ENCODE results near the gene CD200R1L. TPM values are rescaled to one million over a fixed set of nuclear protein-coding genes. Genes with fewer than 3 reads are reported as not detected.

CD200R1L gene
- total RNA-seq, 2 experiments from 2014 or later = not detected

- DNase-seq = no peak
- Mint-ChIP-seq H3K27ac (no peak overlapping the region), H3K4me1 (ENCODE audit: low read depth) (peaks cover 5% of the 10 kb centered on the region), H3K9me3 (no peaks in the 10 kb centered on the region), H3K27me3 (no peaks in the 10 kb centered on the region), H3K4me3 (no peak overlapping the region), H3K36me3 (no peaks in the 10 kb centered on the region)
- intact Hi-C loops (cut with micrococcal nuclease) = no loop called here
- ChIA-PET POLR2A (no interaction called here), CTCF (no interaction called here)
These were observed 65.1 kb downstream of the CD200R1L start for GRCh38 chr3:112781599-112781998.

- Mint-ChIP-seq H3K36me3 (no peaks in the 10 kb centered on the region), H3K4me1 (ENCODE audit: low read depth) (peaks cover 18% of the 10 kb centered on the region), H3K27ac (no peak overlapping the region), H3K9me3 (no peaks in the 10 kb centered on the region), H3K27me3 (no peaks in the 10 kb centered on the region), H3K4me3 (no peak overlapping the region)
- ChIA-PET CTCF (interaction anchor here (1.1 to 1.4 kb wide), 2 partner anchors 45 to 200 kb away, joined by 3 to 6 read pairs; no protein-coding TSS in a partner anchor), POLR2A (no interaction called here)
- no peak for DNase-seq
- intact Hi-C loops (cut with micrococcal nuclease) = no loop called here
These were observed 66.8 kb downstream of the CD200R1L start for GRCh38 chr3:112779558-112780480.

GRCh38 chr3:112779011-112779410 is 67.7 kb downstream of the CD200R1L start:
- POLR2A ChIA-PET = no interaction called here
- no peak overlapping the region for H3K27ac Mint-ChIP-seq
- intact Hi-C loops (cut with micrococcal nuclease) = no loop called here

GRCh38 chr3:112778353-112778948 is 68.2 kb downstream of the CD200R1L start:
- POLR2A ChIA-PET = no interaction called here
- CTCF ChIA-PET = interaction anchor here (1.1 to 1.4 kb wide), 3 partner anchors 44 to 201 kb away, joined by 3 to 6 read pairs (median 5); no protein-coding TSS in a partner anchor
- Mint-ChIP-seq H3K36me3 (no peaks in the 10 kb centered on the region), H3K4me1 (ENCODE audit: low read depth) (peaks cover 30% of the 10 kb centered on the region), H3K9me3 (no peaks in the 10 kb centered on the region), H3K27ac (no peak overlapping the region), H3K27me3 (no peaks in the 10 kb centered on the region), H3K4me3 (no peak overlapping the region)
- intact Hi-C loops (cut with micrococcal nuclease) = no loop called here
- DNase-seq = no peak

More at GRCh38 chr3:112779011-112779410, 67.7 kb downstream of the CD200R1L start:
- H3K4me3 Mint-ChIP-seq = no peak overlapping the region
- no peaks in the 10 kb centered on the region for H3K9me3 Mint-ChIP-seq
- CTCF ChIA-PET = interaction anchor here (1.1 to 1.4 kb wide), 2 partner anchors 44 to 200 kb away, joined by 3 to 6 read pairs; no protein-coding TSS in a partner anchor
- DNase-seq = no peak
- H3K27me3 Mint-ChIP-seq = no peaks in the 10 kb centered on the region
- no peaks in the 10 kb centered on the region for H3K36me3 Mint-ChIP-seq
- H3K4me1 Mint-ChIP-seq (ENCODE audit: low read depth) = peaks cover 26% of the 10 kb centered on the region

GRCh38 chr3:112777811-112778210 is 68.9 kb downstream of the CD200R1L start:
- CTCF ChIA-PET = interaction anchor here (1.4 kb wide), 1 partner anchor 43 kb away, joined by 5 read pairs; no protein-coding TSS in a partner anchor
- Mint-ChIP-seq H3K4me1 (ENCODE audit: low read depth) (peaks cover 35% of the 10 kb centered on the region), H3K4me3 (no peak overlapping the region), H3K27ac (no peak overlapping the region), H3K36me3 (no peaks in the 10 kb centered on the region), H3K9me3 (no peaks in the 10 kb centered on the region), H3K27me3 (no peaks in the 10 kb centered on the region)
- DNase-seq = no peak
- intact Hi-C loops (cut with micrococcal nuclease) = no loop called here
- POLR2A ChIA-PET = interaction anchor here (0.9 kb wide), 1 partner anchor 130 kb away, joined by 3 read pairs; no protein-coding TSS in a partner anchor

- Mint-ChIP-seq H3K9me3 (no peaks in the 10 kb centered on the region), H3K27me3 (no peaks in the 10 kb centered on the region), H3K36me3 (no peaks in the 10 kb centered on the region), H3K27ac (no peak overlapping the region), H3K4me3 (no peak overlapping the region), H3K4me1 (ENCODE audit: low read depth) (peaks cover 42% of the 10 kb centered on the region)
- intact Hi-C loops (cut with micrococcal nuclease) = no loop called here
- ChIA-PET CTCF (interaction anchor here (3.1 kb wide), 1 partner anchor 42 kb away, joined by 12 read pairs; no protein-coding TSS in a partner anchor), POLR2A (no interaction called here)
- no peak for DNase-seq
These were observed 69.8 kb downstream of the CD200R1L start for GRCh38 chr3:112776836-112777235.

GRCh38 chr3:112776000-112776399 is 70.7 kb downstream of the CD200R1L start:
- H3K4me3 Mint-ChIP-seq = no peak overlapping the region
- peak; percentile 27 for DNase-seq
- H3K9me3 Mint-ChIP-seq = no peaks in the 10 kb centered on the region
- H3K4me1 Mint-ChIP-seq (ENCODE audit: low read depth) = peaks cover 48% of the 10 kb centered on the region
- POLR2A ChIA-PET = no interaction called here
- no peaks in the 10 kb centered on the region for H3K36me3 Mint-ChIP-seq
- H3K27ac Mint-ChIP-seq = peak overlapping the region; percentile 55
- intact Hi-C loops (cut with micrococcal nuclease) = loop anchor here (2.0 kb wide), 1 partner anchor 39 kb away; no protein-coding TSS in a partner anchor
- H3K27me3 Mint-ChIP-seq = no peaks in the 10 kb centered on the region
- CTCF ChIA-PET = interaction anchor here (0.6 to 3.1 kb wide), 3 partner anchors 38 to 292 kb away, joined by 4 to 12 read pairs (median 4); no protein-coding TSS in a partner anchor

- no peak overlapping the region for H3K4me3 Mint-ChIP-seq
- ChIA-PET CTCF (interaction anchor here (1.1 to 3.1 kb wide), 2 partner anchors 28 to 41 kb away, joined by 3 to 12 read pairs; no protein-coding TSS in a partner anchor), POLR2A (no interaction called here)
- DNase-seq = no peak
- H3K4me1 Mint-ChIP-seq (ENCODE audit: low read depth) = peaks cover 54% of the 10 kb centered on the region
- H3K9me3 Mint-ChIP-seq = no peaks in the 10 kb centered on the region
- intact Hi-C loops (cut with micrococcal nuclease) = loop anchor here (2.0 kb wide), 1 partner anchor 38 kb away; no protein-coding TSS in a partner anchor
- no peaks in the 10 kb centered on the region for H3K27me3 Mint-ChIP-seq
- H3K36me3 Mint-ChIP-seq = no peaks in the 10 kb centered on the region
- H3K27ac Mint-ChIP-seq = peak overlapping the region; percentile 61
These were observed 71.5 kb downstream of the CD200R1L start for GRCh38 chr3:112775011-112775742.

- peak; percentile 43 for DNase-seq
- Mint-ChIP-seq H3K9me3 (no peaks in the 10 kb centered on the region), H3K4me1 (ENCODE audit: low read depth) (peaks cover 60% of the 10 kb centered on the region), H3K4me3 (no peak overlapping the region), H3K36me3 (no peaks in the 10 kb centered on the region), H3K27me3 (no peaks in the 10 kb centered on the region), H3K27ac (peak overlapping the region; percentile 61)
- ChIA-PET POLR2A (no interaction called here), CTCF (interaction anchor here (1.0 to 3.1 kb wide), 5 partner anchors 24 to 130 kb away, joined by 3 to 12 read pairs (median 3); no protein-coding TSS in a partner anchor)
- intact Hi-C loops (cut with micrococcal nuclease) = loop anchor here (2.0 to 5.0 kb wide), 2 partner anchors 38 kb away; no protein-coding TSS in a partner anchor
These were observed 72.3 kb downstream of the CD200R1L start for GRCh38 chr3:112774293-112774926.

- intact Hi-C loops (cut with micrococcal nuclease) = loop anchor here (2.0 to 5.0 kb wide), 2 partner anchors 37 to 38 kb away; no protein-coding TSS in a partner anchor
- Mint-ChIP-seq H3K27me3 (no peaks in the 10 kb centered on the region), H3K9me3 (no peaks in the 10 kb centered on the region), H3K36me3 (no peaks in the 10 kb centered on the region), H3K4me3 (no peak overlapping the region), H3K4me1 (ENCODE audit: low read depth) (peaks cover 64% of the 10 kb centered on the region), H3K27ac (peak overlapping the region; percentile 61)
- peak; percentile 64 for DNase-seq
- CTCF ChIA-PET = interaction anchor here (0.6 to 3.1 kb wide), 6 partner anchors 23 to 130 kb away, joined by 3 to 12 read pairs (median 3); no protein-coding TSS in a partner anchor
- POLR2A ChIA-PET = no interaction called here
These were observed 72.8 kb downstream of the CD200R1L start for GRCh38 chr3:112773864-112774263.

- H3K4me1 Mint-ChIP-seq (ENCODE audit: low read depth) = peaks cover 57% of the 10 kb centered on the region
- H3K27ac Mint-ChIP-seq = no peak overlapping the region
- H3K9me3 Mint-ChIP-seq = no peaks in the 10 kb centered on the region
- intact Hi-C loops (cut with micrococcal nuclease) = loop anchor here (5.0 kb wide), 1 partner anchor 41 kb away; no protein-coding TSS in a partner anchor
- H3K36me3 Mint-ChIP-seq = no peaks in the 10 kb centered on the region
- H3K4me3 Mint-ChIP-seq = no peak overlapping the region
- POLR2A ChIA-PET = no interaction called here
- DNase-seq = no peak
- H3K27me3 Mint-ChIP-seq = no peaks in the 10 kb centered on the region
- CTCF ChIA-PET = no interaction called here
These were observed 75.7 kb downstream of the CD200R1L start for GRCh38 chr3:112770951-112771350.
